Measurements from ENCODE around the gene MYOD1. TPM values are rescaled to one million over a fixed set of nuclear protein-coding genes. Genes with fewer than 3 reads are reported as not detected.

Gene MYOD1
- total RNA-seq, 1 experiment from 2014 or later: not detected

DNA sequence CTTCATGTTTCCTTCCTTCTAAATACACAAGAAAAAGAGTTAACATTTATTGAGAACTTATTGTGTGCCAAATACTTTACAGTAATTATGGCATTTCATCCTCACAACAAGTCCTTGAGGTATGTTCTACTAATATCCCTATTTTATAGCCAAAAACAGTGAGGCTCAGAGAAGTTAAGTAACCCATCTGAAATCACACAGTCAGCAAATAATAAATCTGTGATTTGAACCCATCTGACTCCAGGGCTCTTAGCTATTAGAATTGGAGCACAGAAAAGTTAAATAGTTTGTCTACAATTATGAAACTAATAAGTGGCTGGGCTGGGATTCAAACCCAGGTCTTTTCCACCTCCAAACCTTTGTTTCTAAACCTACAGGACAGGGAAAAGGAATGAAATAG lies 36.5 kb upstream of the MYOD1 start:
- Histone ChIP-seq H3K9me2 (replicated peaks; ENCODE audit: low read length) (no peaks in the 10 kb centered on the region), H3K9ac (ENCODE audit: low read length) (no peak overlapping the region), H3K36me3 (ENCODE audit: low read depth, low read length) (no peaks in the 10 kb centered on the region), H4K20me1 (ENCODE audit: low read length) (no peaks in the 10 kb centered on the region), H3K27me3 (ENCODE audit: low read length) (no peaks in the 10 kb centered on the region), H3K4me1 (ENCODE audit: insufficient read depth, low read length) (peaks cover 13% of the 10 kb centered on the region), H3F3A (ENCODE audit: low read length, unreplicated experiment) (no peaks in the 10 kb centered on the region), H3K4me2 (ENCODE audit: low read length) (no peak overlapping the region), H3K4me3 (ENCODE audit: low read length) (no peak overlapping the region), H3K9me3 (ENCODE audit: low read length) (no peaks in the 10 kb centered on the region), H2AFZ (ENCODE audit: low read length) (no peak overlapping the region), H3K79me2 (ENCODE audit: low read length) (no peaks in the 10 kb centered on the region), H3K27ac (ENCODE audit: low read length) (no peak overlapping the region)
- CTCF ChIA-PET: no interaction called here
- no TSS peak for BruUV-seq (replicated peaks)
- ATAC-seq (no peak), DNase-seq (no peak)
- TF ChIP-seq EZH2phosphoT487 (IDR thresholded peaks at IDR 0.05; ENCODE audit: borderline replicate concordance, low read length) (no peak), EZH2 (IDR thresholded peaks at IDR 0.05; ENCODE audit: low read length, unreplicated experiment) (no peak)
- TF ChIP-seq, protein P1, sequence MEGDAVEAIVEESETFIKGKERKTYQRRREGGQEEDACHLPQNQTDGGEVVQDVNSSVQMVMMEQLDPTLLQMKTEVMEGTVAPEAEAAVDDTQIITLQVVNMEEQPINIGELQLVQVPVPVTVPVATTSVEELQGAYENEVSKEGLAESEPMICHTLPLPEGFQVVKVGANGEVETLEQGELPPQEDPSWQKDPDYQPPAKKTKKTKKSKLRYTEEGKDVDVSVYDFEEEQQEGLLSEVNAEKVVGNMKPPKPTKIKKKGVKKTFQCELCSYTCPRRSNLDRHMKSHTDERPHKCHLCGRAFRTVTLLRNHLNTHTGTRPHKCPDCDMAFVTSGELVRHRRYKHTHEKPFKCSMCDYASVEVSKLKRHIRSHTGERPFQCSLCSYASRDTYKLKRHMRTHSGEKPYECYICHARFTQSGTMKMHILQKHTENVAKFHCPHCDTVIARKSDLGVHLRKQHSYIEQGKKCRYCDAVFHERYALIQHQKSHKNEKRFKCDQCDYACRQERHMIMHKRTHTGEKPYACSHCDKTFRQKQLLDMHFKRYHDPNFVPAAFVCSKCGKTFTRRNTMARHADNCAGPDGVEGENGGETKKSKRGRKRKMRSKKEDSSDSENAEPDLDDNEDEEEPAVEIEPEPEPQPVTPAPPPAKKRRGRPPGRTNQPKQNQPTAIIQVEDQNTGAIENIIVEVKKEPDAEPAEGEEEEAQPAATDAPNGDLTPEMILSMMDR (conservative IDR thresholded peaks at IDR 0.05; ENCODE audit: low read depth, low read length): no peak
- POLR2A ChIA-PET (ENCODE audit: unreplicated experiment): no interaction called here
- intact Hi-C loops (cut with micrococcal nuclease): no loop called here

DNA sequence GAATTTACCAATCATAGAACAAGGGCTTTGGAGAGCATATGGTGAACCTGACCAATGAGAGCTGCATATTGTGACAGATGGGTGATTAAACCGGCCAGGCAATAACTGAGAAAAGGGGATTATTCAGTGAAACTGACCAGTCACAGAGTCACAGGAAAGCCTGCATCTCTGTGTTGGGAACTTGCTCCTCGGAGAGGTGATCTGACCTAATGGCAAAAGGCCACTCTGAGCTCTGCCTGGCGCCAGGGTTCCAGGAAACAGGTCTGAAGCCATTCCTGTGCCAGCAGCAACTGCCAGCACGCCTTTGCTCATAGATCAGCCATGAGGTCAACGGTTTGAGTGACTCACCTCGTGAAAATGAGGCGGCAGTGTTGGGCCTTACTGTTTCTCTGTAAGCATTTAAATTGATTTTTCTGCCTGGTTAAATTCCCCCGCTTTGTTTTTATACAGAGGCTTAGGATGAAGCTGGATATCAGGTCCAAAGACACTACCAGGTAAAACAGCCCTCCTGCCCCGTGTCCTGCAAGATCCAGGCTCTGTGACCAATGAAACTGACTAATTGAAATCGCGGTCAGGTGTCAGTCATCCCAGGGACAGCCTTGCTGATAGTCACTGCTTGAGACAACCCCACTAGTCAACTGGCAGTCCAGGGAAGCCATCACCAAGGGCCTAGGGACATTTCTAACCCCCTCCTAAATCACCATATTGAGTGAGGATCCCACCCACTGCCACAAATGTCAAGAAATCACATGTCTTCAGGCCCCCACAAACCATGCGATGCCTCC lies 35.8 kb upstream of the MYOD1 start:
- peaks cover 2% of the 10 kb centered on the region for H3K27me3 ChIP-seq (ENCODE audit: low read length)
- peak; percentile 80 for DNase-seq
- no peaks in the 10 kb centered on the region for H3F3A ChIP-seq (ENCODE audit: low read length, unreplicated experiment)
- ChIA-PET CTCF (no interaction called here), POLR2A (ENCODE audit: unreplicated experiment) (no interaction called here)
- intact Hi-C loops (cut with micrococcal nuclease): no loop called here
- peak; percentile 98 for ATAC-seq
- peak overlapping the region; percentile 58 for H2AFZ ChIP-seq (ENCODE audit: low read length)
- H3K36me3 ChIP-seq (ENCODE audit: low read depth, low read length): no peaks in the 10 kb centered on the region
- H3K4me1 ChIP-seq (ENCODE audit: insufficient read depth, low read length): peaks cover 13% of the 10 kb centered on the region
- H4K20me1 ChIP-seq (ENCODE audit: low read length): no peaks in the 10 kb centered on the region
- TF ChIP-seq EZH2 (IDR thresholded peaks at IDR 0.05; ENCODE audit: low read length, unreplicated experiment) (no peak), EZH2phosphoT487 (IDR thresholded peaks at IDR 0.05; ENCODE audit: borderline replicate concordance, low read length) (no peak)
- TF ChIP-seq, protein P1 (conservative IDR thresholded peaks at IDR 0.05; ENCODE audit: low read depth, low read length): no peak
- no peak overlapping the region for H3K4me3 ChIP-seq (ENCODE audit: low read length)
- H3K9me3 ChIP-seq (ENCODE audit: low read length): no peaks in the 10 kb centered on the region
- H3K9ac ChIP-seq (ENCODE audit: low read length): no peak overlapping the region
- H3K27ac ChIP-seq (ENCODE audit: low read length): no peak overlapping the region
- BruUV-seq (replicated peaks): no TSS peak
- no peaks in the 10 kb centered on the region for H3K9me2 ChIP-seq (replicated peaks; ENCODE audit: low read length)
- H3K4me2 ChIP-seq (ENCODE audit: low read length): peak overlapping the region; percentile 21; the same call in 1 of the 2 replicates
- H3K79me2 ChIP-seq (ENCODE audit: low read length): no peaks in the 10 kb centered on the region

DNA sequence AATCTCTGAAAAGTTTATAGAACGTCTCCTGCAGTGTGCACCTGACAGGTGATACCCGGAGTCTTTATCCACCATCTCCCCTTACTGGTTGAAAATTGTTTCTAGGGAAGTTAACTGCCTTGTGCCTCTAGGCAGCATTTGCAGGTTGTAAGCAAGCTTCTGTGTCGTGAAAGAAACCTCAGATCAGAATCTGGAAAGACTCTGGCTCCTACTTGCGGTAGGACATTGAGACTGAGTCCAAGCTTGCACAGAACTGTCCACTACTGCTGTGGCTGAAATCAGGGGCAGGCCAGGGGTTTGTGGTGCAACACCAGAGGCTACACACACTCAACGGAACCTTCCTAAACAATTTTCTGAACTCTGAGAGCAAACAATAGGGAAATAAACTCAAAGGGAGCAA lies 34.8 kb upstream of the MYOD1 start:
- Histone ChIP-seq H3K9me3 (ENCODE audit: low read length) (no peaks in the 10 kb centered on the region), H3K9ac (ENCODE audit: low read length) (no peak overlapping the region), H3K79me2 (ENCODE audit: low read length) (no peaks in the 10 kb centered on the region), H3K27me3 (ENCODE audit: low read length) (peaks cover 11% of the 10 kb centered on the region), H3K4me1 (ENCODE audit: insufficient read depth, low read length) (peaks cover 13% of the 10 kb centered on the region), H3K36me3 (ENCODE audit: low read depth, low read length) (no peaks in the 10 kb centered on the region), H3K9me2 (replicated peaks; ENCODE audit: low read length) (no peaks in the 10 kb centered on the region), H3K4me2 (ENCODE audit: low read length) (no peak overlapping the region), H3K27ac (ENCODE audit: low read length) (no peak overlapping the region), H3K4me3 (ENCODE audit: low read length) (no peak overlapping the region), H3F3A (ENCODE audit: low read length, unreplicated experiment) (no peaks in the 10 kb centered on the region), H4K20me1 (ENCODE audit: low read length) (no peaks in the 10 kb centered on the region), H2AFZ (ENCODE audit: low read length) (no peak overlapping the region)
- ATAC-seq (no peak), DNase-seq (no peak)
- BruUV-seq (replicated peaks): no TSS peak
- ChIA-PET CTCF (no interaction called here), POLR2A (ENCODE audit: unreplicated experiment) (no interaction called here)
- TF ChIP-seq EZH2phosphoT487 (IDR thresholded peaks at IDR 0.05; ENCODE audit: borderline replicate concordance, low read length) (no peak), EZH2 (IDR thresholded peaks at IDR 0.05; ENCODE audit: low read length, unreplicated experiment) (no peak)
- TF ChIP-seq, protein P1 (conservative IDR thresholded peaks at IDR 0.05; ENCODE audit: low read depth, low read length): no peak
- intact Hi-C loops (cut with micrococcal nuclease): no loop called here

All from PC-3 (cell line).